NT2/D1 (cell line): Measurements from ENCODE around the gene VSIG10L.

ENCODE experiments used
- SUZ12 ChIP-seq: IDR thresholded peaks from 2 replicates; pipeline ENCODE4 v1.6.1; 2011; ENCODE audit not compliant: insufficient read length, insufficient read depth; ENCODE audit errors: extremely low read depth
- YY1 ChIP-seq: IDR thresholded peaks from 2 replicates; pipeline ENCODE4 v1.6.1; 2011; ENCODE audit not compliant: insufficient read length, insufficient read depth
- ZNF274 ChIP-seq: IDR thresholded peaks from 2 replicates; pipeline ENCODE4 v1.6.1; 2011; ENCODE audit warnings: mild to moderate bottlenecking, low read depth, low read length

DNA sequence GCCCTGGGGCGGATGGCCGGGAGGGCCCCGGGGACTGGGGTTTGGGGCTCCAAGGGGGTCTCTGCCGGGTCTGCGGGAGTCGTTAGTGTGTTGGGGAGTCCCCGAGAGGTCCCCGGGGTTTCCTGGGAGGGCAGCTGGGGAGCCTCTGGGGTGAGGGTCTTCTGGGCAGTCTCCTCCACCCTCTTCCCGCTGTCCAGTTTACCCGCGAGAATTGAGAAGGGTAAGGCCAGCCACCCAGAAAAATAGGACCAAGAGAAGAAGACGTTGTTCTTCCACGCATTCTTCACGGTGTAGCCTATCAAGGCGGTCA lies 25.3 kb upstream of the VSIG10L start:
- no peak for TF ChIP-seq YY1
- TF ChIP-seq ZNF274 = no peak
- no peak for TF ChIP-seq SUZ12
